HG03575 (cell line): ENCODE results near the gene GREB1.

Source experiments
- ATAC-seq: cut with Tn5 transposase; IDR thresholded peaks from one replicate; pipeline ENCODE4 v1.9.1; 2021; ENCODE audit not compliant: unreplicated experiment, insufficient number of reproducible peaks, low FRiP score; ENCODE audit errors: extremely low read depth

The GREB1 gene

GRCh38 chr2:11617527-11617926 lies 83.7 kb downstream of the GREB1 start:
- ATAC-seq: no peak

- ATAC-seq: no peak
These were observed 84.3 kb downstream of the GREB1 start for GRCh38 chr2:11617984-11618707.

GRCh38 chr2:11618708-11619062 lies 84.8 kb downstream of the GREB1 start:
- no peak for ATAC-seq

GRCh38 chr2:11621410-11621809 lies 87.6 kb downstream of the GREB1 start:
- no peak for ATAC-seq

GRCh38 chr2:11622611-11623010 lies 88.8 kb downstream of the GREB1 start:
- no peak for ATAC-seq

GRCh38 chr2:11624893-11625292 lies 91.0 kb downstream of the GREB1 start:
- no peak for ATAC-seq

- no peak for ATAC-seq
These were observed 91.8 kb downstream of the GREB1 start for GRCh38 chr2:11625671-11626070.

- ATAC-seq: no peak
These were observed 94.8 kb downstream of the GREB1 start for GRCh38 chr2:11628675-11629074.

- no peak for ATAC-seq
These were observed 95.4 kb downstream of the GREB1 start for GRCh38 chr2:11629215-11629614.

- ATAC-seq: no peak
These were observed 96.0 kb downstream of the GREB1 start for GRCh38 chr2:11629851-11630250.

GRCh38 chr2:11630855-11631254 lies 97.0 kb downstream of the GREB1 start:
- no peak for ATAC-seq

GRCh38 chr2:11631462-11631861 lies 97.6 kb downstream of the GREB1 start:
- no peak for ATAC-seq

- ATAC-seq: no peak
These were observed 100.2 kb downstream of the GREB1 start for GRCh38 chr2:11633923-11634478.

GRCh38 chr2:11634584-11634983 lies 100.7 kb downstream of the GREB1 start:
- no peak for ATAC-seq

GRCh38 chr2:11635141-11635540 lies 101.3 kb downstream of the GREB1 start:
- ATAC-seq: no peak

- no peak for ATAC-seq
These were observed 102.9 kb downstream of the GREB1 start for GRCh38 chr2:11636593-11637295.

GRCh38 chr2:11637546-11637945 lies 103.7 kb downstream of the GREB1 start:
- ATAC-seq: no peak

- no peak for ATAC-seq
These were observed 105.7 kb downstream of the GREB1 start for GRCh38 chr2:11639503-11639902.

- no peak for ATAC-seq
These were observed 106.3 kb downstream of the GREB1 start for GRCh38 chr2:11640132-11640531.

GRCh38 chr2:11642972-11643371 lies 109.1 kb downstream of the GREB1 start:
- ATAC-seq: no peak
